Measurements from ENCODE around the gene VSIG8. TPM values are rescaled to one million over a fixed set of nuclear protein-coding genes. Genes with fewer than 3 reads are reported as not detected.

Gene VSIG8
- total and polyA plus RNA-seq, 12 donors: 0.06 to 0.80 (median 0.17) TPM; not detected in 8

GRCh38 chr1:159856576-159856975 is 5.9 kb downstream of the VSIG8 start:
- intact Hi-C loops (cut with DNase I): no loop called here
- Histone ChIP-seq H3K27me3 (no peaks in the 10 kb centered on the region), H3K36me3 (replicated peaks in 1 of 2) (no peaks in the 10 kb centered on the region), H3K4me1 (replicated peaks in 1 of 2) (peaks cover 0 to 16% of the 10 kb centered on the region in 2 donors), H3K4me3 (no peak overlapping the region), H3K9me3 (replicated peaks in 1 of 3) (no peaks in the 10 kb centered on the region), H3K27ac (no peak overlapping the region)
- no peak for TF ChIP-seq POLR2A (IDR thresholded peaks at IDR 0.05)
- TF ChIP-seq CTCF (IDR thresholded peaks at IDR 0.05): no peak
- no peak for DNase-seq
- 93 to 100% (median 99%) methylated on average over 1 of the region's 1 CpG for WGBS, 4 donors

GRCh38 chr1:159855709-159856108 is 6.7 kb downstream of the VSIG8 start:
- no peak for DNase-seq
- Histone ChIP-seq H3K36me3 (replicated peaks in 1 of 2) (no peaks in the 10 kb centered on the region), H3K9me3 (replicated peaks in 1 of 3) (no peaks in the 10 kb centered on the region), H3K4me1 (replicated peaks in 1 of 2) (peaks cover 4 to 19% of the 10 kb centered on the region in 2 donors), H3K27ac (peak overlapping the region in 2 of 5 donors; percentile 36 to 97), H3K4me3 (peak overlapping the region in 1 of 4 donors; percentile 63), H3K27me3 (no peaks in the 10 kb centered on the region)
- 82 to 92% (median 85%) methylated on average over 14 to 34 of the region's 34 CpGs for WGBS, 4 donors
- intact Hi-C loops (cut with DNase I): no loop called here
- TF ChIP-seq POLR2A (IDR thresholded peaks at IDR 0.05) (no peak), CTCF (IDR thresholded peaks at IDR 0.05) (no peak)

- intact Hi-C loops (cut with DNase I): no loop called here
- DNase-seq: peak; percentile 83 to 93 (median 89)
- H3K4me1 ChIP-seq (replicated peaks in 1 of 2): peaks cover 6 to 19% of the 10 kb centered on the region in 2 donors
- no peaks in the 10 kb centered on the region for H3K9me3 ChIP-seq (replicated peaks in 1 of 3)
- H3K27ac ChIP-seq: peak overlapping the region; percentile 85 to 97 (median 94)
- TF ChIP-seq POLR2A (IDR thresholded peaks at IDR 0.05) (peak; percentile 91 to 94), CTCF (IDR thresholded peaks at IDR 0.05) (peak in 2 of 6 experiments; percentile 30 to 43)
- H3K36me3 ChIP-seq (replicated peaks in 1 of 2): no peaks in the 10 kb centered on the region
- H3K4me3 ChIP-seq: peak overlapping the region in 3 of 4 donors; percentile 55 to 71 (median 63)
- no peaks in the 10 kb centered on the region for H3K27me3 ChIP-seq
- WGBS, 4 donors: 0 to 1% (median 0%) methylated on average over 2 to 59 of the region's 59 CpGs
Observed at GRCh38 chr1:159854693-159855192, 7.7 kb downstream of the VSIG8 start.

- Histone ChIP-seq H3K4me1 (replicated peaks in 1 of 2) (peaks cover 6 to 19% of the 10 kb centered on the region in 2 donors), H3K27me3 (no peaks in the 10 kb centered on the region), H3K36me3 (replicated peaks in 1 of 2) (no peaks in the 10 kb centered on the region), H3K4me3 (peak overlapping the region in 3 of 4 donors; percentile 11 to 63 (median 55)), H3K9me3 (replicated peaks in 1 of 3) (no peaks in the 10 kb centered on the region), H3K27ac (peak overlapping the region; percentile 85 to 97 (median 94))
- intact Hi-C loops (cut with DNase I): no loop called here
- DNase-seq: peak; percentile 81 to 94 (median 91)
- TF ChIP-seq CTCF (IDR thresholded peaks at IDR 0.05) (peak in 1 of 6 experiments; percentile 12), POLR2A (IDR thresholded peaks at IDR 0.05) (no peak)
- 0 to 3% (median 1%) methylated on average over 11 to 31 of the region's 31 CpGs for WGBS, 4 donors
Observed at GRCh38 chr1:159854116-159854692, 8.3 kb downstream of the VSIG8 start.
